Measurements from ENCODE around the gene SSBP2. TPM values are rescaled to one million over a fixed set of nuclear protein-coding genes. Genes with fewer than 3 reads are reported as not detected.

SSBP2 gene
- total RNA-seq, 1 donor from 2014 or later = 266 TPM

DNA sequence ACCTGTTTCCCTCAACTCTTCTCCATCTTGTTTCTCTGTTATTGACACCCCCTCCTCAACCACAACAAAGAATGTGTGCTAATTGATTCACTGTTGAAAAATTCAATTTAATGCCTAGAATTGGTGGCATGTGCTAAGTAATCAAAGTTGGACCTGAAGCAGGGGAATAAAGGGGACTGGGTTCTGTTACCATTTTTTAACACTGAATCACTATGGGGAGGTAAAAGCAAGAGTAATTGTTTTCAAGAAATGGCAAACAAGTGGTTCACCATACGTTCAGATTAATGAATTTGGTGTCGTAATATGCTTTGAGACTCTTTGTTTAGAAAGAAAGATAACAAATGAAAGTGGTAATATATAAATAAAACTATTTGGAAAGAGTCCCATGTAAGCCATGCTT lies 17.0 kb upstream of the SSBP2 start:
- DNase-seq (ENCODE audit: low spot score in 2 of 2) (no peak), FAIRE-seq (no peak)

- DNase-seq (ENCODE audit: low spot score in 2 of 2) (no peak), FAIRE-seq (no peak)
Observed at GRCh38 chr5:81767097-81767496, 16.2 kb upstream of the SSBP2 start.

- no peak for FAIRE-seq
- no peak for DNase-seq (ENCODE audit: low spot score in 2 of 2)
Observed at GRCh38 chr5:81766611-81767010, 15.7 kb upstream of the SSBP2 start.

GRCh38 chr5:81763294-81763928 lies 12.5 kb upstream of the SSBP2 start:
- DNase-seq (ENCODE audit: low spot score in 2 of 2) (no peak), FAIRE-seq (no peak)

- DNase-seq (ENCODE audit: low spot score in 2 of 2) (no peak), FAIRE-seq (no peak)
Observed at GRCh38 chr5:81762853-81763252, 12.0 kb upstream of the SSBP2 start.

- FAIRE-seq = no peak
- DNase-seq (ENCODE audit: low spot score in 2 of 2) = no peak
Observed at GRCh38 chr5:81762401-81762800, 11.5 kb upstream of the SSBP2 start.

DNA sequence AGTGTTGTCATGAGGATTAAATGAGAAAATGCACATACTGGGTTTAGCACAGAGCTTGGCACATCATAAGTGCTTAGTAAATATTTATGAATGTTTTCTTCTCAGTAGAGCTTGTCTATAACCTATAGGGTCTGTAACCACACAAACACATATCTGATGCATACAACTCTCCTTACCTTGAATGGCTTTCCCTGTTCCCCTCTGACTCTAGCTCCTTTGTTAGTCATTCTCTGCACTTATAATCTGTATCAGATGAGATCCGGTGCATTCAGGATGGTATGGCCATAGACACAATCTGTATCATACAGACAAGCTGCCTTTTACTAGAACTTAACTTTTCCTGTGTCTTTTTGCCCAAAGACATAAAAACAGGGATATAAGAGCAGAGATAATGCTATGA lies 11.1 kb upstream of the SSBP2 start:
- DNase-seq (ENCODE audit: low spot score in 2 of 2) = no peak
- no peak for FAIRE-seq

GRCh38 chr5:81761270-81761669 lies 10.4 kb upstream of the SSBP2 start:
- DNase-seq (ENCODE audit: low spot score in 2 of 2) (no peak), FAIRE-seq (no peak)

DNA sequence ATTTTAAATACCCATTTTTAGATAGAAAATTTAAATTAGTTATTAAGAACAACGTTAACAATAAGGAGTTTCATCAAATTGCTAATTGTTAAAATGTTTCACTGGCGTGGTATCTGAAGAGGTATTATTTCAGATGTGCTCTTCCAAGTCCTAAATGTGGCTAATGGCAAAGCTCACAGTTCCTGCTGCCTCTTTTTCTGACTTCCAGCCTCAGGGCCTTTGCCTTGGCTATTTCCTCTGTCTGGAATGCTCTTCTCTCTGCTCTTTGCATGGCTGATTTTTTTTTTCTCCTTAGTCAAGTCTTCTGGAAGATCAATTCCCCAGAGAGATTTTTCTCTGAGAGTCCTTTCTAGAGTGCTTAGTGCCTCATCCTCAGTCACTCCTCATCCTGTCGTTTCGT lies 9.6 kb upstream of the SSBP2 start:
- FAIRE-seq (no peak), DNase-seq (ENCODE audit: low spot score in 2 of 2) (no peak)

DNA sequence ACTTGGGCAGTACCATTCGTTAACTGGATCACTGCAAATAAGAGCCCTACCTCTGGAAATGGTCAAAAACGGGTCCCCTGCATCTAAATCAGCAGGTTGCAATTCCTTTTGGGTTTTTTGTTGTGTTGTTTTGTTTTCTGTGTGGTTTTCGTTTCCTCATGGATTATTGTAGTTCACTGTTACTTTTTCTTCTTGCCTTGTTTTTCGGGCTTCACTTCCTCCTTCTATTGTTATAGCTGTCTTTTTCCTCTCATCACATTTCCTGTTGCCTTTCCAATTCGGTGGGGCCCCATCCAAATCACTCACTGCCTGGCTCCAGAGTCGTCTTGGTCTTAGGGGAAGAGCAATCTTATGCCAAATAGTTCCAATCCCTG lies 8.7 kb upstream of the SSBP2 start:
- DNase-seq (ENCODE audit: low spot score in 2 of 2) (no peak), FAIRE-seq (no peak)

- FAIRE-seq = no peak
- DNase-seq (ENCODE audit: low spot score in 2 of 2) = no peak
Observed at GRCh38 chr5:81757404-81757803, 6.5 kb upstream of the SSBP2 start.

GRCh38 chr5:81756016-81756415 lies 5.1 kb upstream of the SSBP2 start:
- DNase-seq (ENCODE audit: low spot score in 2 of 2) (no peak), FAIRE-seq (no peak)

- DNase-seq (ENCODE audit: low spot score in 2 of 2) = no peak
- no peak for FAIRE-seq
Observed at GRCh38 chr5:81755320-81755719, 4.4 kb upstream of the SSBP2 start.

DNA sequence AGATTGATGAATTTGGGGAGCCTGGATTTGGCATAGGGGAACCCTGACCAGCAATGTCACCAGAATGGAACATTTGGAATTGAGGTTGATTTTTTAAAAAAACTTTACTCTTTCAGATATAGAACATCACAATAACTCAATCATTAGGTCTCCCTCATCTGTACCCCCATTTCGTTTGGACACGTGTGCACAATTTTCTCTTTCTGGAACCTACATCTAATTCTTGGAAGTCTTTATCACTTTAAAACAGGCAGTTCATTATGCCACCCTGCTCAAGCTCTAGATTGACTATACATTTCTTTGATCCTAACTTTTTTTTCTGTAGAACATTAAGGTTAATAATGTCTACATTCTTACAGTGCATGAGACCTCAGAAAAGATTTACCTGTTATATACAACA lies 3.7 kb upstream of the SSBP2 start:
- FAIRE-seq (no peak), DNase-seq (ENCODE audit: low spot score in 2 of 2) (no peak)

- FAIRE-seq = no peak
- no peak for DNase-seq (ENCODE audit: low spot score in 2 of 2)
Observed at GRCh38 chr5:81753429-81753828, 2.5 kb upstream of the SSBP2 start.

DNA sequence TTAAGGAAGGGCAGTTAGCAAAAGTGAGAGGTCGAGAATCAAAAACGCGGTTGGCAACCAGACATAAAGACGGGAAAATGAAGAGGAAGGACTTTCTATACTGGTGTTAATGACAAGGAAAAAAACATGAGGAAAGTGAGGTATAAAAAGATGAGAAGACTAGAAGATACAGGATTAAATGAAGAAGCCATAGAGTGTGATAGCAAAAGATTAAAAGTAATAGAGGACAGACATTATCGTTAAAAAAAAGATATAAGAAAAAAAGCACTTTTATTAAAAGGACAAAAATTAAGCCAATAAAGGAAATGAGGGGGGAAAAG lies 1.7 kb upstream of the SSBP2 start:
- DNase-seq (ENCODE audit: low spot score in 2 of 2) = no peak
- FAIRE-seq = peak; percentile 15

GRCh38 chr5:81751836-81752643 lies 1.1 kb upstream of the SSBP2 start:
- no peak for DNase-seq (ENCODE audit: low spot score in 2 of 2)
- no peak for FAIRE-seq

DNA sequence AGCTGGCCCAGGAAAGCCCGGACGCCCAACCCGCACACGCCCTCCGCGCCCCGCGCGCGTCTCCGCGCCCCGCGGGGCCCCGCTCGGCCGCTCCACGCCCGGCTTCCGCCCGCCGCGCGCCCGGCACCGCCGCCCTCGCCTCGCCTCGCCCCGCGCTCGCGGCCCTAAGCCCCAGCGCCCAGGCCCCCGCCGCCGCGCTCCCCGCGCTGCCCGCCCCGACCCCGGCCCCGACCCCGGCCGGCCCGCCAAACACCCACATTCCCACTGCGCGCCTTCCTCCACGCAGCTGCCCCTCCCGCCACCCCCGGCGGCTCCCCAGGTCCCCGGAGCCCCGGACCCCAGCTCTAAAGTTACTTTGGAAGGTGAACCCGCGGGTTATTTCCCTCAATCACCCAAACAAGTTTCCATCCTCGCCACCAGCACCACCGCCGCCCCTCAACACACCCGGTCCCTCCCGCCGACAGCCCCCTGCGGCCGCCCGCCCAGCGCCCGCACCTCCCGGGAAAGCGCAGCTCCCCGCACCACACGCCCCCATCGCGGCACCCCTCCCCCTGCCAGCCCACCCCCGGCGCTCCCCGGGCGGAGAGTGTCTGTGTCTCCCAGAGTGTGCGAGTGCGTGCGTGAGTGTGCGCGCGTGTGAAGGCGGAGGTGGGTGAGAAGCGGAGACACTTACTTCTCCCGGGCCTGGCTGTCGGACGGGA lies 439 bp downstream of the SSBP2 start:
- FAIRE-seq = no peak
- peak; percentile 34 to 61 for DNase-seq (ENCODE audit: low spot score in 2 of 2)

- peak in 1 of 2 donors; percentile 13 for DNase-seq (ENCODE audit: low spot score in 2 of 2)
- FAIRE-seq = no peak
Observed at GRCh38 chr5:81749561-81750307, 1.2 kb downstream of the SSBP2 start.

DNA sequence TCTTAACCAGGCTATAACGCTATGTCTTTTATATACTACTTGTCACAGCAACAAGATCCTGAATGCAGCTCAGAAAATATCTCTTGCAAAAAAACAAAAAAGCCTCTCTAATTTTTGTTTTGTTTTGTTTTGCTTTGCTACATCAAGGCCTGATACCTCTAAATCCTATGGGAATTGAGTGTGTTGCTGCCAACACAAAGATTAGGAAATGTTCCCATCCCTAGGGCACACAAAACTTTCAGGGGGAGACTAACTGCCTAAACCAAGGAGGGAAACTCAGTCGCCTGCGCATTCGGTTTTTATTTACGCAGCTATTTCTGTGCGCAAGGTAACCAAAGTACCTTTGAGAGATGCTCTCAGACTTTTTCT lies 1.7 kb downstream of the SSBP2 start:
- FAIRE-seq = no peak
- DNase-seq (ENCODE audit: low spot score in 2 of 2) = no peak

- DNase-seq (ENCODE audit: low spot score in 2 of 2) (no peak), FAIRE-seq (no peak)
Observed at GRCh38 chr5:81748556-81748955, 2.3 kb downstream of the SSBP2 start.
